Colon (tissue), 2 donors: Measurements from ENCODE around the gene ZNF423.

Experiments
- FAIRE-seq: peaks from 2 replicates; lab custom pipeline; 2012; peaks lifted over from hg19 to GRCh38; lab: Jason Lieb, UNC
- donor health status: control.
- donor health status: control.

ZNF423 gene

DNA sequence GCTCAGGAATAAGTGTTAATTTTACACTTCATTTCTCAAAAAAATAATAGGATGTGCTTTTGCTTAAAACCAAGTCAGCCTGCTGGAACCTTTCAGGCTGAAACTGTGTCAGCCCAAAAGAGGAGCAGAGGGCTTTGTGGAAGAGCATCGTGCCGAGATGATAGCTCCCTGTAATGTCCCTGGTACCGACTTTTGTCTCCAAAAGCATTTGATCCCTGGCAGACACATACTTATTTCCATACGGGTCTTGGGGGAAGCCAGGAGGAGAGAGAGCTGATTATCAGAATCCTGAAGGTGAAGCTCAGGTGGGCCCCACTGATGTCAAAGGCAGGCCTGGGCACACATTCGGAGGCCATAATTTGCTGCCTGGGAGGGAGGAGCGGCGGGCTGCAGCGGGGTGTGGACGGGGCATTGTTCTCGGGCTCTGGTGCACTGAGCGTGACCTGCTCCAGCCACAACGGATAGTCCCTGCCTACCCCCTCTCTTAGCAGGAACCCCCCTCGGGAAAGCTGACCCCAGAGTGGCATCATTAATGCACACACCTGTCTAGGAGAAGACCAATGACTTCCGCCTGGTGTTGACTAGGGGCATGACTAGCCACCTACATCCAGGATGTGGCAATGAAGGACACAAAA, 326.4 kb downstream of the ZNF423 start:
- FAIRE-seq, result no peak

DNA sequence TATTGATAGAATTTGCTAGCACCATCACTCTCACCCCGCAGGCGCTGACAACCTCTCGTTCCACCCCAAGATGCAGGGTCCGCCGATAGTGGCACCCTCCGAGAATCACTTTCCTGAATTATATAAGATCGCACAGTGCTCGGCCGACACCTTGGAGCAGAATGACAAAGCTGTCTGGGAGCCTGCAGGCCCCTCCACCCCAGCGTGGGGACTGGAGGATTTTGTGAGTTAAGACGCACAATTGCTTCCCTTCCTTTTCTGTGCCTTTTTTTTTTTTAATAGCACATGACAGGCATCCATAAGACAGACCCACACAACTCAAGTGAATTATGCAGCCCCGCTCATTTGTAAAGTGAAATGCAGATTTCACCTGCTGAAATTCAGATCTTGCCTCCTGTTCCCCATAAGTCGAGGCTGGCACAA, 327.0 kb downstream of the ZNF423 start:
- FAIRE-seq, result no peak

GRCh38 chr16:49528060-49528865, 327.6 kb downstream of the ZNF423 start:
- no peak for FAIRE-seq

DNA sequence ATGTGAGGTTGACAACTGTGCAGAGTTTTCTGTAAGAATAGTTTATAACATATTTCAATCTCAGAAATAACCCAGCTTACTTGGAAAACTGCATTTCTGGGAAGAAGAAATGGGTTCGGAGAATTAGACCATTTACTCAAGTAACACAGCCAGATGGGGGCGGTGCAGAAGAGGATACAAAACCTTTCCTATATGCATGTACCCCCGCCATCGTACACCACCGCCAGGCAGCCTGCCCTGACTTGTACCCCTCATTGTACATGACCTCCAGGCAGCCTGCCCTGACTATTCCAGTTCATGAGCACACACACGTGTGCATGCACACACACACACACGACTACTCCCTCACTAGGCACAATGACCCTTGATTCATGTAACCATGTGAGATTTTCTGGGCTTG, 328.3 kb downstream of the ZNF423 start:
- no peak for FAIRE-seq

DNA sequence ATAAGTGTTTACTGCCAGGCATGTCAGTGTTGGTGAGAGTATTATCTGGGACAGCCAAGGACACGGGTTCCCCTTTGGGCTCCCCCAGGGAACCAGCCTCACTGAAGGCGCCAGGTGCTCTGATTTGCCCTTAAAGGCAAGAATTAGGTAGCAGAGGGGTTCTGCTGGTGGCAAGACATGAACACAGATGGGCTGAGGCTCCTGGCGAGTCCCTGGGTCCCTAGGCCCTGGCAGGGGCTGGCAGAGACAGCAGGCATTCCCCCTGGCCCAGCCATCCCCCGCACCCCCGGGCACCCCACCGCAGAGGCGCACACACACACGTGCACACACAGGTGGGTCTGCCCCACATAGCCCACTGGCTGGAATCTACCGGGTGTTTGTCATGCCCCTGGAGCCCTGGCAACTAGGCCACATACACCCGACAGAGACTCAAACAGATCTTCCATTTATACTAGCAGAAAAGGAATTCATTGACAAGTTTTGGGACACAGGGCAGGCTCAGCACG, 329.0 kb downstream of the ZNF423 start:
- FAIRE-seq, result no peak

- no peak for FAIRE-seq
These were observed 331.0 kb downstream of the ZNF423 start for GRCh38 chr16:49524947-49525315.

GRCh38 chr16:49524216-49524946, 331.5 kb downstream of the ZNF423 start:
- no peak for FAIRE-seq

GRCh38 chr16:49523435-49524159, 332.3 kb downstream of the ZNF423 start:
- no peak for FAIRE-seq

DNA sequence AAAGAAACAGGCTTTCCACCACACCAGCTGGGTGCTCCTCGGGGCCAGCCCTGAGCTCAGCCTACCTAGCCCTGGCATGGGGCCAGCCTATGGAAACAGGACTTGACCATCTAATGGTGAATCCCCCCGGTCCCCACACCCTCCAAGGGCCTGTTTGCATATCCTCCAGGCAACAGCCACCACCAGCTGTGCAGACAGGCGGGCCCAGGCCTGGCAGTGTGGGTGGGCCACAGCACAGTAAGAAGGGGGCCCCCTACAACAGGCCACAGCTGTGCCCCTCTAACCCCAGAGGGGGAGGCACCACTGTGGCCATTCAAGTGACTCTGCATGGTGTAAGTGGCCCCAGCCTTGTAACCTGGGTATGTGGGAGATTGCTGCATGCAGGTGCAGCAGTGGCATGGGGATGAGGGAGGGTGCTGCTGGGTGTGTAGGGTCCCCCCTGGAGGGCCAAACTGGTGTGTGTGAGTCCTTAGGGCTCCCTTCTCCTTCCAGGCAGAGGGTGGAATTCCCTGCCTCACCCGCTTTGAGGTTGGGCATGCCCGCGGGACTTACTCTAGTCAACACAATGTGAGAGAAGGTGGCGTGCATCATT, 334.1 kb downstream of the ZNF423 start:
- FAIRE-seq, result no peak

- no peak for FAIRE-seq
These were observed 335.3 kb downstream of the ZNF423 start for GRCh38 chr16:49520492-49521038.

- FAIRE-seq, result no peak
These were observed 336.2 kb downstream of the ZNF423 start for GRCh38 chr16:49519741-49520140.

DNA sequence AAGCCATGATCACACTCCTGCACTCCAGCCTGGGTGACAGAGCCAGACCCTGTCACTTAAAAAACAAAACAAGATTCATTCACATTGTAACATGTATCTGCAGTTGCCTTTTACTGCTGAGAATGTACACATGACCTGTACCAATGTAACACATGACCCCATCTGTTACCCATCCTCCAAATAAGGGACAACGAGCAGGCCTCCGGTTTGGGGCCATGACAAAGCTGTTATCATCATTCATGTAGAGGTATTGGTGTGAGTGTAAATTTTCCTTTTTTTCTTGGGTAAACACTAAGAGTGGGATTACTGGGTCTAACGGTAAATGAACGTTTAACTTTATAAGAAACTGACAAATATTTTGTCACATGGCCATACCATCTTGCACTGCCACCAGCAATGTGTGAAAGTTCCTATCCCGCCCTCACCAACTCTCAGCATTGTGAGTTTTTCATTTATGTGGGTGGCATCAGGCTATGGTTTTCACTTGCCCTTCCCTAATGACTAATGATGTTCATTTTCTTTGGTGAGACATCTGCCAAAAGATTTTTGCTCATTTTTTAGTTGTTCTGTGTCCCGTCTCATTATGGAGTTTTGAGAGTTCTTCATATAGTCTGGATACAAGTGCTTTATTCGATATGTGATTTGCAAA, 336.8 kb downstream of the ZNF423 start:
- FAIRE-seq, result no peak

GRCh38 chr16:49516382-49517036, 339.4 kb downstream of the ZNF423 start:
- FAIRE-seq, result no peak

DNA sequence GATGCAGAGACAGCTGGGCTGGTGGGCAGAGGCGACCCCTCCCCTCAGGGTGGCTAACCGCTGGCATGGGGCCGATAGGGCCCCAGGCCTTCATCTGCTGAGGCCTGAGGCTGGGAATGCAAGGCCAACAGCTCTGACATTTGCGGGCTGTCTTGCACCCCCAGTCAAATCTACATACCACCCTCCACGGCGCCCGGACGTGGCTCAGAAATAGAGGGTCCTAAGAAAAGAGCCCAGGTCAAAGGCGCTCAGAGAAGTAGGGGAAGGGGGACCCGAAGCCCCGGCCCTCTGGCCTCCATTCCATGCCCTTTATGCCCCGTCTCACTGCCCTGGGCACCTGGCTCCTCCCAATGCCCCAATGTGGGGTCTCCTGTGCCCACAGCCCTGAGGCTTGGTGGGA, 340.1 kb downstream of the ZNF423 start:
- no peak for FAIRE-seq

- FAIRE-seq, result no peak
These were observed 340.8 kb downstream of the ZNF423 start for GRCh38 chr16:49515016-49515565.

DNA sequence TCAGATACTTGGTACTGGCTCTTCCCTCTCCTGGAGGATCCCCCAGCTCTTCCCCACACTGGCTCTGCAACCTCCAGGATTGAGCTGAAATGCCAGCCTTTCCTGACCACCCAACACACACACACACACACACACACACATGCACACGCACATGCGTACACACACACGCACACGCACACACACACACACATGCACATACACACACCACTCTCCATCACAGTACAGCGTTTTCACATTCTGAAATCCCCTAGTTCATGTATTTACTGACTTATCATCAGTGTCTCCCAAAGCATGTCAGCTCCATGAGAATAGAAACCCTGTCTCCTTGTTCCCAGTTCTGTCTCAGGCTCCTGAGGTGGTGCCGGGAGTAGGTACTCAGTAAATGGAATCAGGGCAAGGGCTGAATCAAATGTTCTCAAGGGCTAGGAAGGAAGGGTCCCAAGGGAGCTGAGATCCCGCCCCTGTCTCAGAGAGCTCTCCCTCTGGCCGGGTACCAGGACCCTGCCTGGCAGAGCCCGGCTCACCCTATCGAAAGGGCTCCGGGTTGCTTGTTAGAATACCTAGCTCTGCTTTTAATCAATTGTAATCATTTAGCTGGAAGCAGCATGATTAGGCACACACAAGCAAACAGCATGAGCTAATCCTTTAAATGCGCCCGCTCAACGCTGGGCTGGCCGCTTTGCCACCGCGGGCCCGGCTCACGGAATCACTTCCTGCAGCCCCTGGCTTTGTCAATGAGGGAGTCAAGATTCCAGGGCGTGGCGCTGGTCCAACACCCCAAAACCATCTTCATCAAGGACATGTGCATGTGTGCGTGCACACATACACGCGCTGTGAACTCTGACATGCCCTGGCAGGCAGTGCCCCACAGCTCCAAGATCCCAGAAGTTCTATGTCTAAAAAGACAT, 341.6 kb downstream of the ZNF423 start:
- FAIRE-seq, result no peak

DNA sequence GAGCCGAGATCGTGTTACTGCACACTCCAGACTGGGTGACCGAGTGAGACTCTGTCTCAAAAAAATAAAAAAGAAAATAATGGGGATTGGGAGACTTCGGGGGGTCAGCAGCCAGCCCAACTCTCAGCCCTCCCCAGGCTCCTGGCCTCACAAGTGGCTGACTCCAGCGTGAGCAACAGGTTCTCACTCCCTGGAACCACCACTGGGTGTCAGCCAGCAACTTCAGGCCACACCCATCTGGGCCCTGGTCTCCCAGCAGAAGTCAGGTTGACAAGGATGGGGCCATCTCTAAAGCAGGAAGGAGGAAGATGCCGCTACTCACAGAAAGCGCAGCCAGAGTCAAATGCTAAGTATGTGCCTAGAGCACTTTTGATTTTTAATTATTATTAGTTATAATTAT, 342.9 kb downstream of the ZNF423 start:
- no peak for FAIRE-seq

DNA sequence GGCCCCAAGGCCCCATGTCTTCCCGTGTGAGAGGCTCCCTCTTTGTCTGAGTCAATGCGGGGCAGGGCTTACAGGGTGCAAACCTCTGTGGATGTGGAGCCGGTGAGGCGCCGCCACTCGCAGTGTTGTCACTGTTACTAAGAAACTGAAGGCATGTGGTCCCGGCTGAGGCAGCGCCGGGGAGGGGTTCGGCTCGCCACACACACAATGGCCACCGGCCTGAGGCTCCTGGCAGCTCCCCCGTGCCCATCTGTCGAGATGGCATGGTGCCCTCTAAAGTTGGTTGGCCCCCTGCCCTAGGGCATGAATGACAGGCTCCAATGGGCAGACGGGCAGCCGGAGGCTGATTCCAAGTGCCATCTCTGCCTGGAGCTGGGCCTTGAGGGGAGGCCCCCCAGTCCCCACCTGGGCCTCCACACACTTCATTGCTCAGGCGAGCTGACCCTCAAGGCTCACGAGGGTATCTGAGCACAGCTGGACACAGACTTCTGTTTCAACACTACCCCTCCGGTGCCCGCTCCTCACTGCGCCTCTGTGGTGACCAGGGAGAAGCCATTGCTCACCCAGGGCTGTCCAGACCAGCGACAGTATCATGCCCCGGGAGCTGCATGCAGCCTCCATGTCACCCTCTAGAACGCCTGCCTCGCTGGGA, 345.1 kb downstream of the ZNF423 start:
- no peak for FAIRE-seq

- FAIRE-seq, result no peak
These were observed 345.8 kb downstream of the ZNF423 start for GRCh38 chr16:49510141-49510540.
